DMS153 (cell line): ENCODE data around the gene PPM1M.

Experiments
- DNase-seq: peaks from one replicate; lab custom pipeline; 2025; lab: John Stamatoyannopoulos, UW

PPM1M gene

GRCh38 chr3:52295671-52296208 is 50.2 kb downstream of the PPM1M start:
- no peak for DNase-seq

- DNase-seq, result no peak
Observed at GRCh38 chr3:52297242-52298148, 51.9 kb downstream of the PPM1M start.

- no peak for DNase-seq
Observed at GRCh38 chr3:52298149-52299098, 52.9 kb downstream of the PPM1M start.

- no peak for DNase-seq
Observed at GRCh38 chr3:52299247-52299878, 53.8 kb downstream of the PPM1M start.
